DMS 273 (cell line): Measurements from ENCODE around the gene MYO5C.

Experiments used
- DNase-seq: peaks from one replicate; lab custom pipeline; 2025; ENCODE audit not compliant: unreplicated experiment; lab: John Stamatoyannopoulos, UW

Gene MYO5C, protein sequence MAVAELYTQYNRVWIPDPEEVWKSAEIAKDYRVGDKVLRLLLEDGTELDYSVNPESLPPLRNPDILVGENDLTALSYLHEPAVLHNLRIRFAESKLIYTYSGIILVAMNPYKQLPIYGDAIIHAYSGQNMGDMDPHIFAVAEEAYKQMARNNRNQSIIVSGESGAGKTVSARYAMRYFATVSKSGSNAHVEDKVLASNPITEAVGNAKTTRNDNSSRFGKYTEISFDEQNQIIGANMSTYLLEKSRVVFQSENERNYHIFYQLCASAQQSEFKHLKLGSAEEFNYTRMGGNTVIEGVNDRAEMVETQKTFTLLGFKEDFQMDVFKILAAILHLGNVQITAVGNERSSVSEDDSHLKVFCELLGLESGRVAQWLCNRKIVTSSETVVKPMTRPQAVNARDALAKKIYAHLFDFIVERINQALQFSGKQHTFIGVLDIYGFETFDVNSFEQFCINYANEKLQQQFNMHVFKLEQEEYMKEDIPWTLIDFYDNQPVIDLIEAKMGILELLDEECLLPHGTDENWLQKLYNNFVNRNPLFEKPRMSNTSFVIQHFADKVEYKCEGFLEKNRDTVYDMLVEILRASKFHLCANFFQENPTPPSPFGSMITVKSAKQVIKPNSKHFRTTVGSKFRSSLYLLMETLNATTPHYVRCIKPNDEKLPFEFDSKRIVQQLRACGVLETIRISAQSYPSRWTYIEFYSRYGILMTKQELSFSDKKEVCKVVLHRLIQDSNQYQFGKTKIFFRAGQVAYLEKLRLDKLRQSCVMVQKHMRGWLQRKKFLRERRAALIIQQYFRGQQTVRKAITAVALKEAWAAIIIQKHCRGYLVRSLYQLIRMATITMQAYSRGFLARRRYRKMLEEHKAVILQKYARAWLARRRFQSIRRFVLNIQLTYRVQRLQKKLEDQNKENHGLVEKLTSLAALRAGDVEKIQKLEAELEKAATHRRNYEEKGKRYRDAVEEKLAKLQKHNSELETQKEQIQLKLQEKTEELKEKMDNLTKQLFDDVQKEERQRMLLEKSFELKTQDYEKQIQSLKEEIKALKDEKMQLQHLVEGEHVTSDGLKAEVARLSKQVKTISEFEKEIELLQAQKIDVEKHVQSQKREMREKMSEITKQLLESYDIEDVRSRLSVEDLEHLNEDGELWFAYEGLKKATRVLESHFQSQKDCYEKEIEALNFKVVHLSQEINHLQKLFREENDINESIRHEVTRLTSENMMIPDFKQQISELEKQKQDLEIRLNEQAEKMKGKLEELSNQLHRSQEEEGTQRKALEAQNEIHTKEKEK (N-terminal part only)

DNA sequence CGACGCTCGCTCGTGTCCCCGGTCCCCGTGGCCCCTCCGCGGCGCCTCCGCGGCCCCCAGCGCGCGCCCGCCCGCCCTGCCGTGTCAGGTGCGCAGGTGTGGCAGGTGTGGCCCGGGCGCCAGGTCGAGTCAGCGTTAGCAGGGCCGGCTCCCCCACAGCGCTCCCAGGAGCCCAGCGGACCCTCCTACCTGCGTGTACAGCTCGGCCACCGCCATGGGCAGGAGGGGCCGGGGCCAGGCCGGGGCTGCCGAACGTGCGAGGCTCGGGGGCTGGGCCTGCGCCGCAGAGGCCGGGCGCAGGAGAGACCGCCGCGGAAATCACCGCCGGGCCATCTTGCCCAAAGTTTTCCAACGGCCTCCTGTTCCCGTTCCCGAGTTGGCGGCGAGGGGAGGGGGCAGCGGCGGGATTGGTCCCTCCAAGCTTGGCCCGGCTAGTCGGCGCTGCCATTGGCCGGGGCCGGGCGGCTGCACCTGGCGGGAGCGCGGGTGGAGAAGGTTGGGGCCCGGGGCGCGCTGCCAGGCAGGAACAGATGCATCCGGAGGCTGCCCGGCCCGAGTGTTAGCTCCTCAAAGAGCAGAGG, at the start of gene MYO5C:
MYO5C (minus strand) TSS at position 384 of the 581 bp plus-strand sequence; CDS start at position 216, 168 bp downstream.
- DNase-seq, result peak; percentile 94

DNA sequence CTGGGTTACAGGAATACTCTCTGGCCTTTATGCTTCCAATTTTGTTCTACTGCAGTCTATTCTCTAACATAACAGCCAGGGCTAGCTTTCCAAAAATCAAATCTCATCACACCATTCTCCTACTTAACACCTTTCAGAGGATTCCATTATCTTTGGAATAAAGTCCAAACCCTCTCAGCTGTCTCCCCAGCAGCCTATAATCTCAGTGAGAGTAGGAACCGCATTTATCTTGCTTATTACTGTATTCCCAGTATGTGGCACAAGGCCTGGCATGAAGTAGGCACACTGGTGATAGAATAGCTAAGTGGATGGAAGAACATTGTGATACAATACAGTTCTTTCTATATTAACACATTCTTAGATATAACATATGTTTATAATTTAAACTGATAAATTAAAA, 49.0 kb upstream of the MYO5C start:
- DNase-seq, result no peak

DNA sequence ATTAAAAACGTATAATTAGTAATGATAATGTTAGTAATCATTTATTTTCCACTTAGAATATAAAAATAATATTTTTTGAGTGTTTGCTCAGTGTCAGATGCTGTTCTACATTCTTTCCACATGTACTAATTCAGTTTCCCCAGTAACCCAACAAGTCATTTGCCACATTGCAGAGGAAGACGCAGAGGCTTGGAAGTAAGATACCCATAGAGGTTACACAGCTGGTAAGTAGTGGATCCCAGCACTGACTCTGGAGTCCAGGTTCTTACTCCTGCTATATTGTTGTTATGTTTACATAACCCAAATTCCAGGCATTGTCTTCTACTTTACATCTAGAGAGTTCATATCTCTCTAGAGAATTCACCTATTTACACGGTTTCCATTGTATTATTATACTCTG, 48.2 kb upstream of the MYO5C start:
- DNase-seq, result no peak

DNA sequence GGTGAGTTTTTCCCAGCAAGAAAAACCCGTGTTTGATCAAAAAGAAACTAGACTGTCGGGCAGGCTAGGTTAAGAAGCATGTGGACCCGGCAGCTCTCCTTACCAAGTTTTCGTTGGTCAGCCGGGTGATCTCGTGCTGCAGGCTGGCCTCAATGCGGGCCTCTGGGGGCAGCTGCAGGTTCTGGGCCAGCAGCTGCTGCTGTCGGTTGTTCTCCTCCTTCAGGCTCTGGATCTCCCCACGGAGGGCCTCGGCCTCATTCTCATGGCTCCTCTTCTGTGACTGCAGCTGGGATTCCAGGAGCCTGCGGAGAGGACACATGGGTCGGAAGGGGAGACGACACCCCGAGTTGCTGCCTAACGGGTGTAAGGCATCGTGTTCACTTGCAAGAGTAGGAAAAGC, 44.5 kb upstream of the MYO5C start:
- no peak for DNase-seq

DNA sequence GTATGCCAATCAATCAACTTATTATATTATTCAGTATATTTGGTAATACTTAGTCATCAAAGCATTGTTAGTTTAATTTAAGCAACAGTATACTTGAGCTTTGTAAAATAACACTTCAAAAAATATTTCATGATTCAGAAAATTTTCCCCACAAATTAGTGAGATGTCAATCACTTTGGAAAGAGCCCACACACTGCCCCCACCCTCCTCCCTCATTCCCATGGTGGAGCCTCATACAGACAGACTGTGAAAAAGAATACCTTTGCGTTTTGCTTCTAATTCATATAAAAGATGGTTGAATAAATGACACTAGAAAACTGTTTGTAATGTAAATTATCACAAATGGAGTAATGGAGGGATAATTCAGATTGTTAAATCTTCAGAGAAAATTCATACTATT, 43.3 kb upstream of the MYO5C start:
- no peak for DNase-seq

DNA sequence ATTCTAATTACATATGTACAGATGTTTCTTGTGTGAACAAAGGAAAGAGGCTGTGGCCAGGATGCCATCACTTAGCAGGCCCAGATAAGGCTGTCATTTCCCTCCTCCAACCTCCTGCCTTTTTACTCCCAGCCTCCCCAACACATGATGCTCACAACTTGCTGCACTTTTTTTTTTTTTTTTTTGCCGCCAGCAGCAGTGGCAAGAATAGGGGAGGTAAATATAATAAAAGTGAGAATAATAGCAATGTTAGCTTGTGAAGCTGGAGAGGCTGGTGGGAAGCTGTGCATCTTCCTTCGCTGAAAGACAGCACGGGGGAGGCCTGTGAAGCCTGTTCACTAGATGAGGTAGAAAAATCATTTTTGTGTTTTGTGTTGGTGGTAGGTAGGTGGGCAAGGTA, 42.5 kb upstream of the MYO5C start:
- DNase-seq, result no peak

DNA sequence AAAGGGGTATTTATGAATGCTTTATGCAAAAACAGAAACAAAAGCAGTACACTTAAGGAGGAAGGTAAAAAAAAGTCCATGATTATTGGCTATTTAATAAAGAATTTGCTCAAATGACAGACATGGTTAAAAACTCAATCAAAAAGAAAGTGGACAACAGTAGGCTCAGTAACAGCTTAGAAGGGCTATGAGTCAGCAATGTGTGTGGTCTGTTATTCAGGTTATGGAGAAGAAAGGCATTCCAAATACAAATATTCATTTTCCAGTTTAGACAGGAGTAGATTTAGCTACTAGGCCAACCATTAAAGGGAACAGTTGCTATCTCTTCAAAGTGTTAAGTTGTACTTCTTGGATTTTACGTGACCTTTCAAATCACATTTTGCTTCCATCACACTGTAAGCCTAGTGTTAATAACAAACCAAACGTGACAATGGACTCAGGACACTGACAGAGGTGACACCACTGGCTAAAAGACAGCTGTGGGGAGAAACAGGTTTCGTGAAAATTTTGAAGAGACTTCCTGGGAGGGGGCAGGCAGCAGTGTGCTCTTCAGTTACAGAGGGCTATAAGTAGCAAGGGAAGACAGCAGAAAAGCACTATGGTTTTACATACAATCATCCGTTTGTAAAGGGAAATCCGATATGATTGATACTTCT, 41.7 kb upstream of the MYO5C start:
- DNase-seq, result no peak

DNA sequence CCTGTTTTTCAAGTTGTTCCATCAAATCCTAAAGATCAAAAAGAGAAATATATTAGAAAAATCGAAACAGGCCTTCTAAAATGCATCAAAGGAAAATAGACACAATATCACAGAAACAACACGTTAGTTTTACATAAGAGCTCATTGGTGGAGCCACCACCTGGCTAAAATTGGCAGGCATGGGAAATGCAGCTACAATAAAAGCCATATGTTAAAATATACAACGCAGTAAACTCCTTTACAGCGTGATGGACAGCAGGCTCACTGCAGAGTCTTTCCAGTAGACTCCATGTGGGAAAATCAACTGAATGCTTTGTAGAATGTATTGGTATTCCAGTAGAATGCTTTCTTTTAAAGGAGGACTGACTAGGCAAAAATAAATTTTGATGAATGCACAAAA, 40.9 kb upstream of the MYO5C start:
- peak; percentile 58 for DNase-seq

DNA sequence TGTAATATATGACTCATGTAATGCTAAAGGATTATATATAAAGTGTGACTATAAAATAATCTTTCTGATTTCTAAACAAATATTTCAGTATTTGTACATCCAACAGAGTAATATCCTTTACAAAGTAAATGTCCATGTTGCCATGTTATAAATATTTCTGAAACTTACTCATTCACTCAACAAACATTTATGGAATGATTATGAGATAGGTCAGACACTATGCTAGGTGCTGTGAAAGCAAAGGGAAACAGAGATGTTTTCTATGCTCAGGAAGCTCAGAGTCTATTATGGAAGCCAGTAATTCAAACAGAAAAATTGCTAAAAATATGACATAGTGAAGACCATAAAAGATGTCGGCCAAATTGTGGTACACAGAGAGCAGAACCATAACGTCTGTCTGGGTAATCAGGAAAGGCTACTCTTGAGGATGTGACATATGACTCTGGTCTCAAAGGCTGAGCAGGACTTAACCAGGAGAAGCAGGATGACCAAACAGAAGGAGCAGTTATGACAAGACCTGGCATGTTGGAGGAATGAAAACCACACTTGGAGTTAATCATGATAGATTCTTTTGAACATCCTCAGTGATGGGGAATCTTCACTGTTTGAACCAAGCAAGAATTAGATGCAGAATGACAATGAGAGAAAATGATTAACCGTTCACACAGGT, 39.0 kb upstream of the MYO5C start:
- DNase-seq, result no peak

DNA sequence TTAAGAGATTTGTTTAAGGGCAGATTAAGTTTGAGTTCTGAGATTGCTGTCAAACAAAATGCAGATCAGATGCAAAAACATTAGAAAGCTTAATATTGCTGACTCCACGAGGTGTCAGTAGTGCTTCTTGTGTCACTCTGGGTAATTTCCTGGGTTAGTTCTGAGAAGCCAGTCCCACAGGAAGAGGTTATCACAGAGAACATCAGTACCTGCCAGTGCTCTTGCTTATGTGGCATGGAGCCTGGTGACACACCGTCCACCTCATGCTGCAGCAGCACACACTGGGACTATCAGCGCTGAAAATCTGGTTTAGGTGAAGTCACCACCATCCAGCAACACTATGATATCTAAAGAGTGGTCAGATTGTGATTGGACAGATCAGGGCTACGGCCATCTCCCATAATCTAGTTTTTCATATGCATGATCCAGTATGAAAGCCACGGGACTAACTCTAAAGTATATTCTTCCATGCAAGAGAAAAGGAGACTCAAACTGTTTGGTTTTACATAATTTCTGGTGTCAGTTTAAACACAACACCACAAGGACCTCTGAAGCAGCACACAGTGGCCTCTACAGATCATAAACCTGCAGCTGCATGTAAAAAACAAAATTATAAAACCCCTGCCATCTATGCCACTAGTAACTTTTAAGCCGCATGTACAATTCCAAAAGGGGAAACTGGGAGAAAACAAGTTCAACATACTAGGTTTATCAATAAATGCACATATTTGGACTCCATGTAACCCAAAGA, 36.1 kb upstream of the MYO5C start:
- peak; percentile 53 for DNase-seq

DNA sequence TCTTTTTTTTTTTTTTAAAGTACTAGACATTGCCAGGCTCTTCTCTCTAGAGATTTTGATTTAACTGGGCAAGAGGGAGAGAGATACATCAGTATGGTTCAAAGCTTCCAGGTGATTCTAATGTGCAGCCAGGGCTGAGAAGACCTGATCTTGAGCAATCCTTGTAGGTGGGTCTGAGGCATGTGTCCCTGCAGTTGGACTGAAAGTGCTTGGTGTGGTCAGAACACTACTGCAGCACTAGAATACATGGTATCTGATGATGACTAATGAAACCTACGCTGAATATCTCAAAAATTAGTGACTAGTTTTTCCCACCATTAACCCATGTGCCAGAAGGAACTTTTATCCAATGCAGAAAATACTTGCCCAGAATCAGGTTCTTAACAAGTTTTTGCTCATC, 34.4 kb upstream of the MYO5C start:
- DNase-seq, result no peak

DNA sequence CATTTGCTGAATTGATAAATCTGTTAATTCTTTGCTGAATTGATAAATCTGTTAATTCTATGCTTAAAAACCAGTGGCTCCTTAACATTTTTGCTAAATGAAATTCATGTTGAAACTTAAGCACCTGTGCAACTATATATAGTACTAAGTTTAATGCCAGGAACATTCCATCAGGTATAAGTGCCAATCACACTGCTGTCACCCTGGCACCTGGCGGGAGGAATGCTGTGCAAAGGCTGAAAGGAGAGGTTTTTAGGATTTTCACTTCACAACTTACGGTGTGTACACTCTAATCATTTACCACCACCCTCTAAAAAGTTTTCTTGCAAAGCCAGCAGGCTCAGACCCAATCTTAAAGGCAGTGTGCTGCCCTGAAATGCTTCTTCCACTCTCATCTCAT, 33.5 kb upstream of the MYO5C start:
- no peak for DNase-seq

DNA sequence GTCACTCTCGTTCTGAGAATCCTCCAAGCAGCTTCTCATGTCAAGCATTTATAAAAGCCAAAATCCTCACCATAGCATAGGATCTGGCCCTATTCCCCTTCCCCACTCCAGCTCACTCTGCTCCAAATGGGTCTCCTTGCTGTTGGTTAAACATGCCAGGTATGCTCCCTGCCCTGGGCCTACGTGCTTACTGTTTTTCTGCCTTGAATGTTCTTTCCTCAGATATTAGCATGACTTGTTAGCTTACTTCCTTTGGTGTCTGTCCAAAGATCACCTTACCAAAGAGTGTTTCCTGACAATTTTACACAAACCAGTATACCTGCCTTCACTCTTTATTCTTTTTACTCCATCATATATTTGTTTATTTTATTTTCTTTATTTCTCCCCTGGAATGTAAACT, 33.1 kb upstream of the MYO5C start:
- no peak for DNase-seq

DNA sequence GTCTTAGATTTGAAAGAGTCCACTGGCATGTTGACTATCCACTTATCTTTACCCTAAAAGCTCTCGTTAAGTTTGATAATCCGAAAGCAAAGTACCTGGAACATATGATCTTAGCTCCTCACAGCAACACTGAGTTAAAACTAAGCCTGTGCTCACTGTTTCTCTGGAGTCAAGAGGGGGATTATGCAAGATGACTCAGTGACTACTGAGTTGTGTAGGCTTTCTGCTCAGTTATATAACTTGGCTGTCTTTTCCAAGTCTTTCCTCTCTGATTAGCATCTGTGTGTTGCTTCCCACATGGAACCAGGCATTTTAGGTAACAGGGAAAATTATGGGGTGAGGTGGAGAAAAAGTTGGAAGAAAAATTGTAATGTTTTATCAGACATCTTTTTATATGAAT, 31.2 kb upstream of the MYO5C start:
- no peak for DNase-seq

DNA sequence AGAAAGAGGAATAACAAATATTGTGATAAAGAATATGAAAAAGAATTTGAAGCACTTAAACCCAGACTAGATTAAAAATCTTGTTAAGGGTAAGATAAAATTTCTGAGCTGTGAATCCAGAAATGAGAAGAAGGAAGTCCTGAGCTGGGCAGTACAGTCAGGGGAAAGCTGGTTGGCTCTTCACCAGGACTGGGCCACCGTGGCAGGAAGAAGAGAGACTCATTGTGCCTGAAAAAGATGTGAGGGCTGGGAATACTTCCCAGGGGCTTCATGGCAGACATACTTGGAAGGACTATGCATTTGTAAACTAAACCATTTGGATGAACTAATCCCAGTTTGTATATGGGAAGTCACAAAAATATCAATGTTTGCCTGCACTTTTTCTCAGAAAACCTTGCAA, 28.5 kb upstream of the MYO5C start:
- no peak for DNase-seq

DNA sequence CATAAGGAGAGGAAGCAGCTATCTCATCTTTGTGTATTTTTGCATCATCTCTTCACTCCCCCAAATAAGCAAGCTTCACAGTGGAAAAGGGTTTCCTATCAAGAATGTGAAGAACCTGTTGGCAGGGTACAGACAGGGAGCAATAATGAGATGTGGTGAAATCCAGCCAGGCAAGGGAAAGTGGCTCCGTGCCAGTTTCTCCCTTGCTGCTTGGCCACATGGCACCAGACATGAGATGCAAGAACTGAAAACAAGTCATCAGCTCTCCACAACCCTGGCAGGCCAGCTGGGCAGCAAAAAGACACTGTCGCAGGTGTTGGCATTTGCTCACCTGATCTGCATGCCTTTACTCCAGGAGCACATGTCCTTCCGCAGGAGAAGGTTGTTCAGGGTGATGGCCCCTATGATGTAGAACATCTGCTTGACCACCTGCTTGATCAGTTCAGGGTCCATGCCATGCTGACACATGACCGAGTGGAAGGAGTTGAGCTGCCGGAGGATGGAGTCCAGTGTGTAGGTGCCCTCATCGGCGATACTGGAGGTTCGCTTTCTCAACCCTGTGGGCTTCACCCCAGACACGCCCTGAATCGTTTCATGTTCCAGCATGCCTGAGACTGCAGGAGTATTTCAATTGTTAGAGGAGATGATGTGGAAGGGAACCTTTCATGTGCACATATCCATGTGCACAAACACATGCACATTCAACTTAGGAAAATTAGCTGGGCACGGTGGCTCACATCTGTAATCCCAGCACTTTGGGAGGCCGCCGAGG, 23.3 kb upstream of the MYO5C start:
- peak; percentile 79 for DNase-seq

DNA sequence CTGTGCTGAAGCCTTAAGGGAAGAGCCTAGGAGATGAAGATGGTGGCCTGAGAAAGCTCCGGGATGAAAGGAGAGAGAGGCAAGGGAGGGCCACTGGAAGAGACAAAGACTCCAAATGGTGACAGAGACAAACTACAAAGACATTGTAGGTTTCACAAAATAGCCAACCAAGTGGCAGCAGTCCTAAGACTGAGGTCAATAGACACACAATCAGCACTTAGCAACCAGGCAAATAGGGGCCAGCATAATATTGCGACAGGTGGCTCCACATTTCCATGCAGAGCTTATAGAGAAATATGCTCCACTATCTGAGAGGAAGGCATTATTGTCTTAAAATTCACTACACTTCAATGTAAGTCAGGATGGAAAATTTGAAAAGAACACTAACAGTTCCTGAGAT, 22.1 kb upstream of the MYO5C start:
- no peak for DNase-seq

DNA sequence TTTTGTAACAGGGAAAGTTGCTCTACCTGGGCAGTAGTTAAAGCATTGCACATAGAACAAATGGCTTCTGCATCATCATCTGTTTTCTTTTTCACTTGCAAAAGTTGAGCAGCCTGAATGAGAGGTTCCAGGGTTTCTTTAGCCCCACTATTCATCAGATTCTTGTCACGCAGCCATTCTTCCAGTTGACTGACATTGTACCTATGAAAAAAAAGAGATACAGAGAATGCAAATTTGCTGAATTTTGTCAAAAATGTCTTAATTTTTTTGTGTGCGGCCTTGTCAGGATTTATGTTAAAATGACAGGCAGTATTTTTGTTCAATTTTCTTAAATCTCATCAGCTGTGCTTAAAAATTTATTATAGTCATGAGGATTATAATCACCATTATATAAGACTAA, 21.4 kb upstream of the MYO5C start:
- DNase-seq, result no peak

DNA sequence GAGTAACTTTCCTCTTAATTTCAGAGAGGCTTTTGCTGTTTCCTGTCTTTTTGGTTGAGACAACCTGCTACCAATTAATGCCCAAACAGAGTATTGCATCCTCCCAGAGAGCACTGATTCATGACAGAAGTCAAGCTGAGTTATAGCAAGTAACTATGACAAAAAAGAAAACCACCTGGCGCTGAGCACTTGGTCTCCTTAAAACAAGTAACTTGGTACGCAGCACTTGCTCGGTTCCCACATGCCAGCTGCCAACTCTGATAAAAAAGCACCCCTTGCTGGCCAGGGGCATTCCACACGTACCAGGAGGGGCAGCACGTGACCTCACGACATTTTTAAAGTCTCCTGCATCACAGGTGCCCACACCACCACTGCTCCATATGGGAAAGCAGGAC, 13.5 kb upstream of the MYO5C start:
- no peak for DNase-seq
